ENCODE data around the gene SLC37A2.
"Not testable (repeated sequence)": the region's sequence is repeated elsewhere in the genome, so short reads cannot be mapped to it uniquely, and the experiment has no call there.

The SLC37A2 gene

DNA sequence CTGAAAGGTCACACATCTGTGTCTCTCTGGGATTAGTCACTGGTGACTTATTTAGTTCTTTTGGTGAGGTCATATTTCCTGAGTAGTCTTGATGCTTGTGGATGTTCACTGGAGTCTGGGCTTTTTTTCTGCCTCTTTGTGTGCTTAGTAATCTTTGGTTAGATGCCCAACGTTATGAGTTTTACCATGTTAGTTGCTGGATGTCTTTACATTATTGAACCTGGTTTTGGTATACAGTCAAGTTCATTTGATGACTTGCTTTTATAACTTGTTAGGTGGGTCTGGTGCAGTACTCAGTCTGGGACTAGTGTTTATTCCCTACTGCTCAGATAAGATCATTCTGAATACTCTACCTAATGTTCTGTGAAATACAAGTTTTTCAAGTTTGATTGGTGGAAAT is 26.2 kb upstream of the SLC37A2 start:
- H3K36me3 ChIP-seq: no peaks in the 10 kb centered on the region
- TF ChIP-seq, protein P1, sequence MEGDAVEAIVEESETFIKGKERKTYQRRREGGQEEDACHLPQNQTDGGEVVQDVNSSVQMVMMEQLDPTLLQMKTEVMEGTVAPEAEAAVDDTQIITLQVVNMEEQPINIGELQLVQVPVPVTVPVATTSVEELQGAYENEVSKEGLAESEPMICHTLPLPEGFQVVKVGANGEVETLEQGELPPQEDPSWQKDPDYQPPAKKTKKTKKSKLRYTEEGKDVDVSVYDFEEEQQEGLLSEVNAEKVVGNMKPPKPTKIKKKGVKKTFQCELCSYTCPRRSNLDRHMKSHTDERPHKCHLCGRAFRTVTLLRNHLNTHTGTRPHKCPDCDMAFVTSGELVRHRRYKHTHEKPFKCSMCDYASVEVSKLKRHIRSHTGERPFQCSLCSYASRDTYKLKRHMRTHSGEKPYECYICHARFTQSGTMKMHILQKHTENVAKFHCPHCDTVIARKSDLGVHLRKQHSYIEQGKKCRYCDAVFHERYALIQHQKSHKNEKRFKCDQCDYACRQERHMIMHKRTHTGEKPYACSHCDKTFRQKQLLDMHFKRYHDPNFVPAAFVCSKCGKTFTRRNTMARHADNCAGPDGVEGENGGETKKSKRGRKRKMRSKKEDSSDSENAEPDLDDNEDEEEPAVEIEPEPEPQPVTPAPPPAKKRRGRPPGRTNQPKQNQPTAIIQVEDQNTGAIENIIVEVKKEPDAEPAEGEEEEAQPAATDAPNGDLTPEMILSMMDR (IDR thresholded peaks at IDR 0.05; ENCODE audit: low read depth, low read length): no peak
- DNase-seq: no peak
- no peak overlapping the region for H3K27ac ChIP-seq
- no peaks in the 10 kb centered on the region for H3K27me3 ChIP-seq (ENCODE audit: insufficient read depth, low read depth, severe bottlenecking)
- no peak overlapping the region for H3K4me3 ChIP-seq (ENCODE audit: low read depth, low read length)
- no peaks in the 10 kb centered on the region for H3K9me3 ChIP-seq (ENCODE audit: severe bottlenecking)

DNA sequence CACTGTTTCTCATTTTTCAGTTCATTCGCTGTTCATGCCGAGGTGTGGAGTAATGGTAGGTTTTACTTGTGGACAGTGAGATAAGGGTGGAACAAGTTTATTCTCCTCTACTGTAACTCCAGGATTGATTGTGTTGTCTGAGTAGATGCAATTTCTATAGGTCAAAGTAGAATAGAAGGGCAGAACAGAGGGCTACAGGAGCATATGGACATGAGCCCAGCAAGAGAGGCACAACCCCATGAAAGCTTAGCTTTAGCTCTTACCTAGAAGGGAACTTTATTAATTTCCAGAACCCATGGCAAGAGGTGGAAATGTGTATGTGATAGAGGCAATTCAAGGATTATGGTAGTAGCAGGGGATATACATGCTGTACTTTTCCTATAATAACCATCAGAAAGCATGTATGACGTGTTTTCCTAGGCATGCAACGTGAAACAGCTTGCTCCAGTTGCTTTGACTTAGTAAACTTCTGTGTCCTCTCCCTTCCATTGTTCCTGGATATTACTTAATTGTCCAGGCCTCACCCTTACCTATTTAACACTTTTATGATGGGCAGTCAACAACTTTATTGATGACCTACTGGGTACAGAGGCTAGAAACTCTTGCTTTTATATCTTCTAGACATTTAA is 13.8 kb upstream of the SLC37A2 start:
- H3K27me3 ChIP-seq (ENCODE audit: insufficient read depth, low read depth, severe bottlenecking): no peaks in the 10 kb centered on the region
- TF ChIP-seq, protein P1 (IDR thresholded peaks at IDR 0.05; ENCODE audit: low read depth, low read length): no peak
- H3K9me3 ChIP-seq (ENCODE audit: severe bottlenecking): peaks cover 3% of the 10 kb centered on the region
- H3K4me3 ChIP-seq (ENCODE audit: low read depth, low read length): no peak overlapping the region
- no peak for DNase-seq
- H3K27ac ChIP-seq: no peak overlapping the region
- H3K36me3 ChIP-seq: no peaks in the 10 kb centered on the region

DNA sequence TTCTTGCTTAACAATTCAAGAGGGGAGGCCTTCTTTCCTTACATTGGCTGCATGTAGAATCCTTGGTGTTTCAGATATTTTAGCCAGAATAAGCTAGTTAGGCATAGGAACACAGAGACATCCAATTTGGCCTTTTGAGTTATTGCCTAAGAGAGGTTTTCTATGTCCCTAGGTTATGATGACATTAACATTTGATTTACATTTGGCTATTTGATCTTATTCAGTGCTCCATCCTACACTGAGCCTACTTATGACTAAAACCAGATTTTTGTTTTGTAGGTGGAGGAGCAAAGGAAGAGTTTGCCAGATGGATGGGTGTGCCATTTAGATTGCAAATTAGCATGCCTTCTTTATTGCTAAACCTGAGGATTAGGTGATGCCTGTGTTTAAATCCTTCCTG is 11.1 kb upstream of the SLC37A2 start:
- H3K9me3 ChIP-seq (ENCODE audit: severe bottlenecking): no peaks in the 10 kb centered on the region
- no peak overlapping the region for H3K27ac ChIP-seq
- H3K36me3 ChIP-seq: no peaks in the 10 kb centered on the region
- no peak for DNase-seq
- H3K27me3 ChIP-seq (ENCODE audit: insufficient read depth, low read depth, severe bottlenecking): no peaks in the 10 kb centered on the region
- TF ChIP-seq, protein P1 (IDR thresholded peaks at IDR 0.05; ENCODE audit: low read depth, low read length): no peak
- no peak overlapping the region for H3K4me3 ChIP-seq (ENCODE audit: low read depth, low read length)

DNA sequence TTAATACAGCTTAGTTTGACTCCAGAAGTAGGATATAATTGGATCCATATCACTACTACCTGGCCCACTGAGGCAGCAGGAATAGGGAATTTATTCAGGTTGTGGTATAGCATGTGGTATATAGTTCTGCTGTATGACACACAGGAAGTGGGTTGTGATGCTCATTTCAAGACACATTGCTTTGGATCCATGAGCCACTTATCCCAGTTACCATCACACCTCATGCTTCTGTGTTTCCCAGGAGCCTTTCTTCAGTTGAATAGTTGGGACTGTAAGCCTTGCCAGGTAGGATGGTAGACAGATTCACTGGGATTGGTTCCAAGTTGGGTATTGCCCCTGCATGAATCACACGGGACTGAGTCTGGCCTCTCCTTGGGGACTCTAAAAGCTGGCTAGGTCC is 9.9 kb upstream of the SLC37A2 start:
- Histone ChIP-seq H3K4me3 (ENCODE audit: low read depth, low read length) (no peak overlapping the region), H3K27me3 (ENCODE audit: insufficient read depth, low read depth, severe bottlenecking) (no peaks in the 10 kb centered on the region), H3K9me3 (ENCODE audit: severe bottlenecking) (no peaks in the 10 kb centered on the region), H3K36me3 (no peaks in the 10 kb centered on the region), H3K27ac (no peak overlapping the region)
- DNase-seq: no peak
- TF ChIP-seq, protein P1 (IDR thresholded peaks at IDR 0.05; ENCODE audit: low read depth, low read length): no peak

DNA sequence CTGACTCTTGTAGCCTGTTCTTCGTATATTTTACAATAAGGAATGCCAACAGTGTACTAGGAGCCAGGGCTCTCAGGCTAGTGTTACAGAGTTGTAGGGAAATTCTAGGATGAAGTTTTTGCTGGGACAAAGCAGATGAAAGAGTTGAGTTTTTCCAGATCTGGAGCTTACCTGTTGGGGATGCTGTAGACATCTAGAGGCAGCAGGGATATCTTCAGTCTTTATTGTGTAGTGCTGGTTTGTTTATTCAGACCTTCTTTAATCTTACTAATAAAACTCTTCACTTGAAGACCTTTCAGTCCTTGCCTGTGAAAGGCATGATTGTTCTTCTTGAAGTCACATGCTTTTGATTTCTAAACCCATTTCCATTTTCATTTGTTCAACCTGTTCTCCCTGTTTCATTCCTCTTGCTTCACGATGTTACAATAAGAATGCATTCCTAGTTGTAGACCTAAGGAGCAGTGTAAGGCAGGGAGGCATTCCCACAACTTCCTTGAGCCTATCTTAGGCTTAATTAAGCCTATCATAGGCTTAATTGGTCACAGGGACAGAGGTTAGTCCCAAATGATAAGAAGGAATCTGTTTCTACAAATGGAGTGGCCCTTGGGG is 7.9 kb upstream of the SLC37A2 start:
- TF ChIP-seq, protein P1 (IDR thresholded peaks at IDR 0.05; ENCODE audit: low read depth, low read length): no peak
- H3K27me3 ChIP-seq (ENCODE audit: insufficient read depth, low read depth, severe bottlenecking): no peaks in the 10 kb centered on the region
- no peak overlapping the region for H3K27ac ChIP-seq
- no peaks in the 10 kb centered on the region for H3K9me3 ChIP-seq (ENCODE audit: severe bottlenecking)
- no peak for DNase-seq
- no peaks in the 10 kb centered on the region for H3K36me3 ChIP-seq
- H3K4me3 ChIP-seq (ENCODE audit: low read depth, low read length): no peak overlapping the region

DNA sequence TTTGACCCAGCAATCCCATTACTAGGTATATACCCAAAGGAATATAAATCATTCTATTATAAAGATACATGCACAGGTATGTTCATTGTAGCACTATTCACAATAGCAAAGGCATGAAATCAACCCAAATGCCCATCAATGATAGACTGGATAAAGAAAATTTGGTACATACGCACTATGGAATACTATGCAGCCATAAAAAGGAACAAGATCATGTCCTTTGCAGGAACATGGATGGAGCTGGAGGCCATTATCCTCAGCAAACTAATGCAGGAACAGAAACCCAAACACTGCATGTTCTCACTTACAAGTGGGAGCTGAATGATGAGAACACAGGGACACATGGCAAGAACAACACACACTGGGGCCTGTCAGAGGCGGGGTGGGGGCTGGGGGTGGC is 7.0 kb upstream of the SLC37A2 start:
- not testable (repeated sequence) for H3K27ac ChIP-seq, H3K36me3 ChIP-seq, DNase-seq

More for the DNA sequence above, 7.0 kb upstream of the SLC37A2 start:
- H3K4me3 ChIP-seq (ENCODE audit: low read depth, low read length); H3K9me3 ChIP-seq (ENCODE audit: severe bottlenecking); H3K27me3 ChIP-seq (ENCODE audit: insufficient read depth, low read depth, severe bottlenecking): not testable (repeated sequence)
